Activated naive CD4-positive, alpha-beta T cell treated with anti-CD3 and anti-CD28 coated beads, Interleukin-2, amount 50 U/mL, for 16 hours (primary cell): Measurements from ENCODE around the gene ATP13A2.

Source experiments
- DNase-seq: peaks from one replicate; pipeline ENCODE4 v3.0.0-alpha.2; 2020

ATP13A2 gene

DNA sequence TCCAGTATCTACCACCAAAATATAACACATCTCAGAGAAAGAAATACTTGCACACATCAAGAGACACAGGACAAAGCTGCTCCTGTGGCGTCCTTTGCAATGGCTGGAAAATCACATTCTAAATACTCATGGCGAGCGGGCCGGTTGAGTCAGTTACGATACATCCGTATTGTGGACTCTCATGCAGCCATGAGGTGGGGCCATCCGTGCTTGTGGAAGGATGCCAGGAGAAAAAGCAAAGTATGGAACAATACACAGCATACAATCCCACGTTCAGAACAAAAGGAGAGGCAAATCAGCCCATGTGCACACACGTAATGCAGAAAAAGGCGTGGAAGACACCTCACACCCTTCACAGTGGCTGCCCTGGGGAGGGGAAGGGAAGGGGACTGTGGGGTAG is 13.1 kb downstream of the ATP13A2 start:
- DNase-seq, result no peak

DNA sequence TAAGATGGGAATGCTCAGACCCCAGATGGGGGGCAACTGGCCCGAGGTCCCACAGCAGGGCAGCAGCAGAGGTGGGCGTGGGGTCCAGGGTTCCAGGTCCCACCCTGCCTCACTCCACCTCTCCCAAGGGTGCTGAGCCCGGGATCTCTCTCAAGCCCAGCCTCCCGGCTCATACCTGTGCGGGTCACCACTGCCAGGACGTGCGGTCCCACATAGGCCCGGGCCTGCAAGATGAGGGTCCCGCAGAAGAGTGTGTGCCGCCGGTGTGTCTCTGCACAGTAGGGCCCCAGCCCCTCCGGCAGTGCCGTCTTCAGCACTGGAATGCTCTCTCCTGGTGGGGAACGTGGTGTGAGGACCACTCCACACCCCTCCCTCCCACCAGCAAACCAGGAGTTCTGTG is 14.9 kb downstream of the ATP13A2 start:
- DNase-seq, result no peak

DNA sequence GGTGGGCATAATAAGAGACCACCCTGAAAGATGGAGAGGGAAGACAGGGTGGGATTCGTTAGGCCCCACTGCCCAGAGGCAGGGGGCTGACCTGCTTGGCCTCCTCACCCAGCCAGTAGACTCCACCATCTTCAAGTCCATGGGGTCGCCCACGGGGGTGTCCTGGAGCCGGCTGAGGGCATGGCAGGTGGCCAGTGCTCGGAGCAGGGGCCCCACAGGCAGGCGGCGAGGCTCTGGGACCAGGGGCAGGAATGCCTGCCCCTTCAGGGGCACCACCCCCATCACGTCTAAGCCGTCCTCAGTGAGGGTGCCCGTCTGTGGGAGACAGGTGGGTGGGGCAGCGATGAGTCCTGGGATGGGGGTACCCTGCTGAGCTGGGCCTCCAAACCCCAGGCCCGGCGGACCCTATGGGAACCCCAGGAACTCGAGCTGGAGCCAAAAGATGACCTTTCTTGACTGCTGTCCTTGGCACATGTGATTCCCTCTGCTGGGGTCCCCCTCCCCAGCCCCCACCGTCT is 18.1 kb downstream of the ATP13A2 start:
- DNase-seq, result no peak

DNA sequence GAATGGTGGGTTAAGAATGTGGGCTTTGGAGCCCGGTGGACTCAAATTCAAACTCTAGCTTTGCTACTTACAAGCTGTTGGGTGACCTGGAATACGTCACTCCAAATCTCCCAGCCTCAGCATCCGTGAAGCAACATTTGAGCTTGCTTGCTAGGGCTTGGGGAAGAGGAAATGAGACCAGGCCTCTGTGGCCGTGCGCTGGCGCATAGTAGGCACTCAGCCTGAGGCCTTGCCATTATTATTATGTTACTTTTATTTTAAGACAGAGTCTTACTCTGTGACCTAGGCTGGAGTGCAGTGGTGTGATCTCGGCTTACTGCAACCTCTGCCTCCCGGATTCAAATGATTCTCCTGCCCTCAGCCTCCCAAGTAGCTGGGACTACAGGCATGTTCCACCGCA is 19.1 kb downstream of the ATP13A2 start:
- no peak for DNase-seq

DNA sequence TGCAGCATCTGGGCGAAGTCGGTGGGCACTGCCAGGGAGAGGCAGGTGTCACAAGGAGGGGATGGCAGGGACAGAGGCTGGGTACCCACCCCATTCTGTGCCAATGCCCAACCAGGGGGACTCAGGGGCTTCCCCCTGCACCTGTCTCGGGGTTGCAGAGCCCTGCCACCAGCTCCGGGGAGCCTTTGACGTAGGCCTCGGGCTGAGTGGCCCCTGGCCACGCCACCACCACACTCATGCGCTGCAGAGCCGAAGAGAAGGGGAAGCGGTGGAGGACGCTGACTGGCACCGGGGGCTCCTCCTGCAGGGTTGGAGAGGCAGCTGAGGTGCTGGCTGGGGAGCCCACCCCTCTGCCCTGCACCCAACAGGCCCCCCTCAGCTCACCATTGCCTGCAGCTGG is 19.6 kb downstream of the ATP13A2 start:
- no peak for DNase-seq

DNA sequence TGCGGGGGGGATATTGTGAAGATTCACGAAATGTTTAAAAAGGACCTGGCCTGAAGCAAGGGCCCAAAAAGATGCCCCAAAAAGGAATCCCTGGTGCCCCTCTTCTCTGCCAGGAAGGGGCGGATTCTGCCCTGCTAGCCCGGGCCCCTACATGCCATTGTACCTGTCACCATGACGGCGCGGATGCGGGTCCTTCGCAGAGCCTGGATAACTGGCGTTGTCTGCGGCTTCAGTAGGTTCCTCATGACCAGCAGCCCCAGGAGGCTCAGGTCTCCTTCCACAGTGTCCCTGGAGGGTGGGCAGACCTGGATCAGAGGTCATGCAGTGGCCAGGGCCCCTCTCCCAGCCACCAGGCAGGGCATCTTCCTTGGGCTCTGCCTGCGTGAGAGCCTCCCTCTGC is 20.2 kb downstream of the ATP13A2 start:
- no peak for DNase-seq

DNA sequence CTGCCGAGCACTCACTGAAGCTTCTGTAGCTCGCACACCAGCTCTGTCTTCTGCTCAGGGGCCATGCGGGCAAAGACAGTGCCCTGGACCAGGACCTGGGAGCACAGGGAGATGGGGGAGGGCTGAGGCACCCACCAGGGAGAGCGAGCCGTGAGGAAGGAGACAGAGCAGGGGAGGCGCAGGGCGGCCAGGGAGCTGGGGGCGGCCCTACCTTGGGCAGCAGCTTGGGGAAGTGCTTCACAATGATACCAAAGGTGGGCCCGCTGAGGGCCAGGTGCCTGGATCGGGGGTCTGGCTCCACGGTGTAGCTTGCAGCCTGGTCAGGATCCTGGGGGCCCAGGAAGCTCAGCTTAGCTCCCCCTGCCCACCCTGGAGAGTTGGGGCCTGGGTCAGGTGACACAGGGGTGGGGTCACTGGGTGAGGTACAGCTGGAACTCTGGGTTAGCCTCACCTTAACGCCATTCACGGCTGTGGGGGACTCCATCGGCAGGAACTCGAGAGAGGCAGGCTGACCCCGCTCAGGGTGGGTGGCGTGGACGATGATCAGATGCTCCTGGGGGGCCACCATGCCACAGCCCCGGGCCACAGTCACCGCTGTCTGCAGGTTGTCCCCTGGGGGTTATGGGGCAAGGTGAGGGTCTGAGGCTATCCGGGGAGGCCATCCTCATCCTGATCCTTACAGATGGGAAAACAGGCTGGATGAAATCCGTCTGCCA is 21.9 kb downstream of the ATP13A2 start:
- no peak for DNase-seq

DNA sequence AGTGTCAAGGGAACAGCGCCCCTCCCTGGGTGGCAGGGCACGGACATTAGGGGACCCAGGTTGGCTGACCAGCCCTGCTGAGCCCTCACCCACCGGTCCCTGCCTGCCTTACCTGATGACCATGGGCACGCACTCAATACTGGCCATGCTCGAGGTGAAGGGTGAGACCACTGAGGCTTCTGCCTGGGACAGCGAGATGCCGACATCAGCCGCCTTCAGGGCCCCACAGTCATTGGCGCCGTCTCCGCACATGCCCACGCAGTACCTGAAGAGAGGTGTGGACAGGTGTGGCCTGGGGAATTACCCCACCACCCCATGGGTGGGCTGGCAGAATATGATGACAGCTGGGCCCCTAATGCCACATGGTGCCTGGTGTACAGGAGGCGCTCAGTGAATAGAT is 23.5 kb downstream of the ATP13A2 start:
- DNase-seq, result no peak

DNA sequence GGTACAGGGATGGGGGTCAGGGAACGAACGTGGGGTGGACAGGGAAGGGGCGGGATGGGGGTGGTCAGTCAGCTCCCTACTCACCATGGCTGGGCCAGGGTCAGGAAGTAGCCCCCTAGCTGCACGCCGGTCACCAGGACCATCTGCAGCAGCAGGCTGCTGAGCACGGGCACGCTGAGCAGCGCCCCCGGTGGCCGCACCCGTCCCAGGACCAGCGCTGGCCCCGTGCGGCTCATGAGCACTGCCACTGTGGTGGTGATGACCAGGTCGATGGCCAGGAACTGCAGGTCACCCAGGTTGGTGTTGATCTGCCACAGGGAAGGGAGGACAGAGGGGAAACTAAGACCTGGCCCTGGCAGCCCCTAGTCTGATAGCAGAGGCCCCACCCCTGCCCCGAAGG is 24.8 kb downstream of the ATP13A2 start:
- DNase-seq, result no peak

DNA sequence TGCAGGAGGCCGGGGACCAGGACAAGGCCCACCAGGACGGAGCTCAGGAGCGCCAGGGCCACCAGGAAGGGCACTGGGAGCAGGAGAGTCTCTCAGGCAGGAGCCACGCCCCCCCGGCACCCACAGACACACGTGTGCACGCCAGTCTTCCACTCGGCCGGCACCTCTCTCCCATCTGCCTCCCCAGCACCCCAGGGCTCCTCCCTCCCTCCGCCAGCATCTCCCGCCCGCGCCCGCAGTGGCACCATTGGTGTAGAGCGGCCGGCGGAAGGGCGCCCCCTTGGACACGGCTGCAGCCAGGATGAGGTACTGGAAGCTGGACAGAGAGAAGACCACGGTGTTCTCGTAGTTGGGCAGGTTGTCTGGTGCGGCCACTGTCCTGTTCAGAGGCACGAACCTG is 25.2 kb downstream of the ATP13A2 start:
- no peak for DNase-seq

DNA sequence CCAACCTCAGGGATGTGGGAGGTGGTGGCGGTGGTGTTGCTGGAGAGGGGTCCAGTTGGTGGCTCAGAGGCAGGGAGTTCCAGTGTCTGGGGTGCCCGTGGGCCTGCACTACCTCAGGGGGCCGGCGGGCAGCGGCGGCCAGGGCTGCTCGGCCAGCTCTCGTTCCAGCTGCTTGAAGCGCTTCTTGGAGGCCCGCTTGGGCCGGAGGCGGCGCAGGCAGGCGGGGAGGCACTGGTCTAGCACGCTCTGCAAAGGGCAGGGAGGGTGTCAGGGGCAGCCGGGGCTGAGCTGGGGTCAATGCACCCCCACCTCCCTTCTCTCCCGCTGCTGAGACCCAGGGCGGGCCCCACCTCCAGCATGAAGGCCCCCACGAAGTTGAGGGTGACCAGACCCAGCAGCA is 25.6 kb downstream of the ATP13A2 start:
- no peak for DNase-seq

DNA sequence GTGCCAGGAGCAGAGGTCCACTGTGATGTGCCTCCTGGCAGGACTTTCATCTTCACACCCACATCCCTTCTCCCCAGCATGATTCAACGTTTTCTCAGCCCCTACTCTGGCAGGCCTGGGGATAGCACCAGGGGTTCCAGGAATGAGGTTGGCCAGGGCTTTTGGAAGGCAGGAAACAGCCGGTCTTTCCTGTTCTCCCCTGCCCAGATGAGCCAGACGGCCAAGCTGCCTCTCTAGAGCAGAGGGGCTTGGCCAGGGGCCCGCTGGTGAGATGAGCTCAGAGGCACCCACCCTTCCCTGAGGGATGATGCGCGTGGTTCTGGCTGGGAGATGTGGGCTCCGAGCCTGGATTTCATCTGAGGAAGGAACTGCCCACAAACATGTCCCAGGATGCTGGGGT is 27.0 kb downstream of the ATP13A2 start:
- DNase-seq, result no peak

DNA sequence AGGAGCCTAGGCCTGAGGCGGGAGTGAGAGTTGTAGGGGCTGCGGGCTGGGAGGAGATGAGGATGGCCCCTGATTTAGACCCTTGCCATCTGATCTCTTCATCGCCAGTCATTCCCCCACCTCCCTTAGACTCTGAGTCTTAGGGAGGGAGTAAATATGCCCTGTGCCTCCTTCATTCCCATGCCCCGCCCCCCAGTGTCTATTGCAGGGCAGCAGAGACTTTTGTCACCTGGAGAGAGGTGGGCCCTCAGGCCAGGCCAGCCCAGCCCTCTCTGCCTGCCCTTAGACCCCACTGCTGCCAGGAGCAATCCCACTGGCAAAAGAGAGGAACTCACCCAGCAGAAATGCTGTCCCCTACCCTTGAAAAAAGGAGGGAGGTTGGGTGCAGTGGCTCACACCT is 28.1 kb downstream of the ATP13A2 start:
- no peak for DNase-seq

DNA sequence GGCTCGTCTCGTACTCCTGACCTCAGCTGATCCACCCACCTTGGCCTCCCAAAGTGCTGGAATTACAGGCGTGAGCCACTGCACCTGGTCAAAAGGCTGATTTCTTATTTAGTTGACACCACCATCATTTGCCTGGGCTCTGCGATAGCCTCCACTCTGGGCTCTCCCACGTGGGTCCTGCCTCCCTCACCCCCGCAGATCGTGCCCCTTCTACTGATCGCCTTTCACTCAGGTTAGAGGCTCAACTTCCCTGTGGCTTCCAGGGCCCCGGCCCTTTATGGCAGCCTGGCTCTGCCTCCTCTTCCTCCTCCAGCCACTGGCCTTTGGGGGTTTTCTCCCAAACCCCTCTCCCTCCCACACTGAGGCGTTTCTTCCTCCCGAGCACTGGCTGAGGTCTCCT is 28.8 kb downstream of the ATP13A2 start:
- DNase-seq, result no peak

DNA sequence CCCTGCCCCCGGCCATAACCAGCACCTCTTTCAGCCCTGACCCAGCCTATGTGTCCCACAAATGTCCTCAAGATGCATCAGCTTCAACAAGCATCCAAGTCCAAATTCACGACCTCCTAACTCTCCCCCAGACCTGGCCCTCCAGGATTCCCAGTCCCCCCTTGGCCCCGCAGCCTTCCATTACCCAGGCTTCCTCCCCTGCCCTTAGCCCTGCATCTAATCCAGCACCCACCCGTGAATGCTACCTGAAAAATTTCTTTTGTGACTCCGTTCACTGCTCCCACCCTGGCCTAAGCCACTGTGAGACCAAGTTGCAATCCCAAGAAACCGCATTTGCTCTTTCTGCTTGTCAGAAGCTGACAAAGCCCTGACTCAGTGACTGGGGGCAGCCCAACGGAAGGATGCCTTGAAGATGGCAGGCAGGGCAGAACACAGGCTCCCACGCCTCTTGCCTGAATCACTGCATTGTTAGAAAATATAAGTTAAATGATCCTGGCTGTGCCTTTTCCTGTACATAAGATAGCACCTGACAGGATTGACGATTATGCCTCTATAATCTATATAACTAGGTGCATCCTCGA is 30.4 kb downstream of the ATP13A2 start:
- no peak for DNase-seq

DNA sequence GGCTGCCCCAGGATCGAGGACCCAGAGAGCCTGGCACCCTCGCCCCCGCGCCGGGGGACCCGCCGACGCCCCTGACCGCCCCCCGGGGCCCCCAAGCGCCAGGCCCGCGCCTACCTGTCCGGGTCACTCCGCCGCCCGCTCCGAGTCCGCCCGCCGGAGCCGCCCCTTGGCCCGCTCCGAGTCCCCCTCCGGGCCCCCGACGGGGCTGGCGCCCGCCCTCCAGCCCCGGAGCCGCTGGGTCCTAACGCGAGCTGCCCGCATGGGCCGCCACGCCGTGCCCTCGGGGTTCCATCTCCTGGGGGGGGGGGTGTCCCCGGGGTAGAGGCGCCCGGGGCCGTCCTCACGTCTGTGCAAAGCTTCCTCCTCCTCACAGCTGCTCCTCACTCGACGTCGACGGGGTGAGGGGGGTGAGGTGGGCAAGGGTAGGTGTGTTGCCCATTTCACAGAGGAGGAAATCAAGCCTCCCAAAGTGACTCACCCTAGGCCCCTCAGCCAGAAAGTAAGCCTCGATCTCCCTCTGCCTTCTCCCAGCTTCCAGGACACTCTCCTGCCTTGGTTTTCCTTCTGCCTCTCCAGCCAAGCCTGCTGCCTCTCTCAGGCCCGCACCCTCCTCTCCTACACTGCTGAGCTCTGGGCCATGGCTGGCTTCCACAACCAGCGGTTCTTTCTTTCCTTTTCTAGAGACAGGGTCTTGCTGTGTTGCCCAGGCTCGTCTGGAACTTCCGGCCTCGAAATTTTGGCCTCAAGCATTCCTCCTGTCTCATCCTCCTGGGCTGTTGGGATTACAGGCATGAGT is 31.1 kb downstream of the ATP13A2 start, which contains the start of gene MFAP2:
Gene MFAP2, minus strand, starts transcription at position 148 of the 796 bp plus-strand sequence. CDS start 2,347 bp downstream, outside the sequence.
- no peak for DNase-seq

DNA sequence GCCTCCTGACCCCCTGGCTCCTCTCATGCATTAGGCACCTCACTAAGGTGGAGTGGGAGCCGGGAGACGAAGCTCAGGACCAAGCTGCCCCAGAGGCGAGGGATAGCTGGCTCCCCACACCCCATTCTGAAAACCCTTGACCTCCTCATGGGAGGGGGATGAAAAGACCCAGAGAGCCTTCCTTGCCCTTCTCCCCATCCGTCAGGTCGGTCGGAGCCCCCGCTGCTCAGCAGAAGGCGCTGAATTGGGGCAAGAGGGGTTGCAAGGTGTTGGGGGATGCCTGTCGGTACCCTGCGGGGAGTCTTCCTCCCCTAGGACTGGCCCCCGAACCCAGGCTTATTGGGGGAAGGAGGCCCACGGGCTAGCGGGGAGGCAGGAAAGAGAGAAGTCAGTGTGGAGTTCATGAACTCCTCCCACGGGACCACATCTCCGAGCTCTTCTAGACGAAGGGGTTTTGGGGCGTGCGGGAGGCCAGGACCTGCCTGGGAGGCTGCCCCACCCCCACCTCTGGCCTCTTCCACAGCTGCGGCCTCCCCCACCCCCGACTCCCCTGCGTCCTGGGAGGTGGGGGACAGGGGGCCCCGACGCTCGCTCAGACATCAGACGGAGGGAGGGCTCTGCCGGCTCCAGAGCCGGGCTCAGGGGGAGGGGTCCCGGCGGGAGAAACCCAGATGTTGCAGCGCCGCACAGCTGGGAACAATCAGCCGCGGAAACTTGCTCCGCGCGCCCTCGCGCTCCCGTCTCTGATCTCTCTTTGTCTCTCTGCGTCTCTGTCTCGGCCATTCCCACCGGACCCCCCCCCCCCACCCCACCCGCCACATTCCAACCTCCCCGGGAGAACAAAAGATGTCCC is 32.0 kb downstream of the ATP13A2 start:
- DNase-seq, result no peak

DNA sequence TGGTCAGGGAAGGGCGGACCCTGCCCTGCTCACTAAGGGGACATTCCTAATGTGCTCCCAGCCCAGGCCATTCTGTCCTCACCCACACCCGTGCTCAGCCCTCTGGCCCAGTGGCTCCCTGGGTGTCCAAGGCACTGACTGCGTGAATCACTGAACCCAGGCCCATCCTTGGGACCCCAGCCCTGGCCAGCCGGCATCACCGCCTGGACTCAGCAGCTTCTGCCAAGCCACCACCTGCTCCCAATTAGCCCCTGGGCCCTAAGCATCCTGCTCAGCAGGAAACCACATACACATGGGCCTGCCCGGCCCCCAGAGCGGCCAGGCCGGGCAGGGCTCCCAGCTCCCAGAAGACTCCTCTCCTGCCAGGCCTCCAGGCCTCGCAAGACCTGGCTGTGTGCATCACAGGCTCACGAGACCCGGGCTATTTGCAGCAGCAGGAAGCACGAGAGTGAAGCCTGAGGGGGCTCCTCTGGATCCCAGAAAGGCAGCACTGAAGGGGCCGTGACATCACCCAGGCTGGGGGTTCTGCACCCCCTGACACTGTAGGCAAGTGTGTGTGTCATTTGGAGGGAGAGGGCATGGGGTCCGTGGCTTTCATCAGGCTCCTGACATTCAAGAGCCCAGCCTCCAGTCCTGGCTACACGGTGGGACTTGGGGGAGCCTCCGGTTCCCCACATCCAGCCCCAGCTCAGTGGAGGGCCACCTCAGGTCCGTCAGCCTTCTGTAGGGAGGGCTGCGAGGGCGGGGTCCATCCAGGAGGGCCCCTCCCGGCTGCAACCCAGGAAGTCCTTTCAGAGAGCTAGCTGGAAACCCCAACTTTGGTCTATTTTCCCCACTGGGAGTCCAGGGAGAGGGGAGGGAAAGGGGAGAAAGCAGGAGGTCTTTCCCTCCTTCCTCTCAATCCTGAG is 32.9 kb downstream of the ATP13A2 start:
- no peak for DNase-seq

DNA sequence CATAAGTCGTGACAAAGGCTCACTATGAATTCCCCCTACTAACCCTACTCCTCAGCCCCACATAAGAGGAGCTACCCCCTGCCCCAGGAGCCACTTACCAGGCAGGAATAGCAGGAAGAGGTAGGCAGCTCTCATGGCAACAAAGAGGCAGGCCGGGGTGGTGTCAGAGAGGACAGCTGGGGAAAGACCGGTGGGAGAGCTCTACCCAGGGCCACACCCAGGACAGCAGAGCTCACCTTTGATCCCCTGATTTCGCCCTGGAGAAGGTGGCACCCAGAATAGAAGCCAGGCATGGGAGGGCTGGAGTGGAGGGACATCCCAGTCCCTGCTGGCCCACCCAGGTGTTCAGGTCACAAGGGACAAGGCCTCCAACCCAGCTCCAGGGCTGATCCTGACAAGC is 33.6 kb downstream of the ATP13A2 start:
- no peak for DNase-seq

DNA sequence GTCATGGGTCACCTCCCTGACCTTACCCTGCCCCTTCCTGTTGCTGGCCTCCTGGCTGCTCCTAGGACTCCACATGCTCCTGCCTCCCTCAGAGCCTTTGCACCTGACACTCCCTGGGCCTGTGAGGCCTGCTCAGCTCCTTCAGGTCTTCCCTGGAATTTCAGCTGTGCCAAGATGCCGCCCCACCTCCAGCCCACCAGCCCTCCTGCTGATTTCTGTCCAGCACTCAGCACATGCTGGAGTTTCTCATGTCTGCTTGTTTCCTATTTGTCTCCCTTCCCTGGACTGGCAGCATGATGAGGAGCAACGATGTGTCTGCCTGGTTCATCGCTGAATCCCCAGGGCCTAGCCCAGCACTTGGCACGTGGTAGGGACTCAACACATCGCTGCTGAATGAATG is 34.4 kb downstream of the ATP13A2 start:
- DNase-seq, result no peak

DNA sequence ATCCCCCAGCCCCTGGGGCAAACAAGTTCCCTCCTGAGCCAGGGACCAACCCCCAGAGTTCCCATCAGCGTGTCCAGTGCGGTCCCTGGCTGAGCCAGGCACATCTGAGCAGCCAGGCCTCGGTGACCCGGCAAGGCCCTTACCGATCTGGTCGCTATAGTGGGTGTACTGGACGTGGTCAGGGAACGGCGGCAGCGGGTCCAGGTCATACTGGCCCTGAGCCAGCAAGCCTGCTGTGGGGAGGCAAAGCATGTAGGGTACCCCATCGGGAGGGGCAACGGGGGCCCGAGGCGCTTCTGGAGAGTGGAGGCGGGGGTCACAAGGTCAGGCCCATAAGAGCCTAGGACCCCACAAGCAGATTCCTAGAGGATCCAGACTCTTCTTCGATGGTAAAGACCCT is 34.8 kb downstream of the ATP13A2 start:
- no peak for DNase-seq

DNA sequence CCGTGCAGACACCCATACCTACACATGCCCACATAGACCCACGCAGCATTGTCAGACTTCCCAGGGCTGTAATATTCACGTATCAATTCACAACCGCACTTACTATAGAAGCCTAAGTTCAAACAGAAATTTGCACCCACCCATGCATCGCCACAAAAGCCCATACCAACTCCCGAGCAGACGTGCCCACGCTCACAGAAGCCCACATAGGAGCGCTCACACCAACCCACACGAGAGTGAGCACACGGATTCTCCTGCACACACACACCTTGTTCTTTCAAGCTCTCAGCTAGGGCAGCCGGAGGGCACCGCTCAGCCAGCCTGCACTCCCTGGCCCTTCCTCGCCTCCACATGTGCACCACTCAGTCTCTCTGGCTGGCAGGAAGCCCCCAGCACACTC is 35.9 kb downstream of the ATP13A2 start:
- DNase-seq, result no peak
